ENCODE data around the gene ECHDC3.

DNA sequence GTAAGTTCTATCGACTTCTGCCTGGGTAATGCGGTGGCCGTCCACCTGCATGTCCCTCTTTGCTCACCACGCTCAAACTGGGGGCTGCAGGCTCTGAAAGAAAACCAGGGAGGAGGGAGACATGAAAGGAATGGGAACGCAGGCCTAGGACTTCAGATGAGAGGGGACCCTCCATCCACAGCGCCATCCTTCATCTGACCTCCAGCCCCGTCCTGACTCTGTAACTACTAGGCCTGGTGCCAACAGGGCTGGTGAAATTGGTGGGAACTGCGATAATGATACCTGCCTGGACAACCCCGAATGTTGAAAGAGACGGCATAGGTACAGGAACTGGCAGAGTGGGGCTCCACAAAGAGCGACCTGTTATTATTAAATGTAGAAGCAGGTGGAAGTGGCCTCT, 1.3 kb upstream of the ECHDC3 start:
- TF ChIP-seq EZH2 (IDR thresholded peaks at IDR 0.05) (no peak), POLR2AphosphoS5 (IDR thresholded peaks at IDR 0.05; ENCODE audit: borderline replicate concordance, low read depth, low read length) (no peak)
